Kidney (tissue), 14 donors: ENCODE measurements around the gene MCCC1. TPM values are rescaled to one million over a fixed set of nuclear protein-coding genes. Genes with fewer than 3 reads are reported as not detected.

Source experiments
- DNase-seq, 5 donors: peaks; one replicate each; pipeline ENCODE4 v3.0.0-alpha.2; 2013 to 2020
- FAIRE-seq: peaks from 2 replicates; lab custom pipeline; 2012; peaks lifted over from hg19 to GRCh38; lab: Jason Lieb, UNC
- H3K27ac ChIP-seq, 2 donors: one replicate each; pipeline ENCODE4 v1.7.0; 2013; ENCODE audit warnings: low read depth in 2 of 2, low read length in 2 of 2, inconsistent platforms in 1 of 2
- H3K27me3 ChIP-seq: one replicate; pipeline ENCODE4 v1.7.1; 2013; ENCODE audit warnings: low read length, inconsistent platforms; ENCODE audit not compliant: control insufficient read depth, insufficient read depth
- H3K36me3 ChIP-seq, 3 donors: one replicate each; pipeline versions ENCODE4 v1.7.0 to v1.7.1; 2013; ENCODE audit warnings: low read length in 3 of 3, control low read depth in 1 of 3, inconsistent platforms in 1 of 3; ENCODE audit not compliant: insufficient read depth in 3 of 3, control insufficient read depth in 2 of 3
- H3K4me1 ChIP-seq, 3 donors: one replicate each; pipeline versions ENCODE4 v1.7.0 to v1.7.1; 2013; ENCODE audit warnings: low read length in 3 of 3, inconsistent platforms in 1 of 3, low read depth in 1 of 3; ENCODE audit not compliant: control insufficient read depth in 2 of 3, insufficient read depth in 2 of 3
- H3K4me3 ChIP-seq, 3 donors: one replicate each; pipeline versions ENCODE4 v1.7.0 to v1.8.1; 2013; ENCODE audit warnings: low read length in 3 of 3, control low read depth in 1 of 3, inconsistent platforms in 1 of 3
- H3K9ac ChIP-seq, 3 donors: one replicate each; pipeline versions ENCODE4 v1.7.0 to v1.7.1; 2013; ENCODE audit warnings: low read length in 3 of 3, control low read depth in 1 of 3, inconsistent platforms in 1 of 3
- H3K9me3 ChIP-seq, 3 donors: one replicate each; pipeline versions ENCODE4 v1.7.0 to v1.7.1; 2013; ENCODE audit warnings: low read length in 3 of 3, control low read depth in 1 of 3, inconsistent platforms in 1 of 3; ENCODE audit not compliant: control insufficient read depth in 2 of 3, insufficient read depth in 1 of 3
- CTCF ChIP-seq: IDR thresholded peaks from 3 replicates; pipeline ENCODE4 v1.5.1; 2012; ENCODE audit warnings: mild to moderate bottlenecking, moderate library complexity, borderline replicate concordance; ENCODE audit not compliant: insufficient read depth; ENCODE audit errors: extremely low read depth
- intact Hi-C: fragments of 100-400 bp; cut with DNase I; formaldehyde crosslinking; loops from one replicate; pipeline ENCODE4 v1.11.1; 2022
- polyA plus RNA-seq: library from polyadenylated mRNA; stranded (reverse); fragments of 350-450 nt; fragmentation: Illumina TruSeq; extraction: RNeasy Lipid Tissue Mini Kit (QIAGEN cat#74804); gene quantifications from one replicate; pipeline ENCODE4 v1.2.3, GENCODE V29; 2014; ENCODE audit warnings: low read depth, low replicate concordance; ENCODE audit not compliant: insufficient read depth
- total RNA-seq: library from RNA; stranded (reverse); fragmentation: NEBNext Ultra II Directional; extraction: Animal tissue kit (Norgen Biotek cat#: 25700); gene quantifications from one replicate; pipeline ENCODE4 v1.2.1, GENCODE V29; 2021
- donor health status: control.
- donor health status: control.
- donor health status: control.
- donor health status: control.
- donor health status: control.
- donor health status: DM: yes; HTN: yes; CAD: no.
- donor health status: Normal renal cell carcinoma (clear cell type).

The MCCC1 gene
- total and polyA plus RNA-seq, 2 donors from 2014 or later: 35.3 to 85.5 TPM

- H3K27ac ChIP-seq: peak within 1 kb of the TSS; percentile 23 to 54
- H3K36me3 ChIP-seq: no peaks in the 10 kb centered on the region
- TF ChIP-seq CTCF: no peak
- peak; percentile 90 to 97 (median 93) for DNase-seq
- no peaks in the 10 kb centered on the region for H3K9me3 ChIP-seq
- H3K27me3 ChIP-seq: no peaks in the 10 kb centered on the region
- H3K9ac ChIP-seq: peak within 1 kb of the TSS; percentile 54 to 79 (median 57)
- H3K4me1 ChIP-seq: peaks cover 0 to 14% (median 4%) of the 10 kb centered on the region in 3 donors
- peak within 1 kb of the TSS; percentile 67 to 89 (median 70) for H3K4me3 ChIP-seq
- intact Hi-C loops: no loop called here
- FAIRE-seq: no peak
Measured at GRCh38 chr3:182980204-182981037, 118.9 kb downstream of the MCCC1 start, which contains the start of gene DCUN1D1. DCUN1D1 (minus strand) TSS chr3:182980538; CDS start chr3:182980489, 49 bp downstream.

GRCh38 chr3:182979674-182980191 lies 119.6 kb downstream of the MCCC1 start:
- TF ChIP-seq CTCF: no peak
- Histone ChIP-seq H3K36me3 (no peaks in the 10 kb centered on the region), H3K4me3 (peak overlapping the region; percentile 67 to 89 (median 70)), H3K4me1 (peaks cover 0 to 14% (median 4%) of the 10 kb centered on the region in 3 donors), H3K27me3 (no peaks in the 10 kb centered on the region), H3K9ac (peak overlapping the region; percentile 33 to 59 (median 54)), H3K27ac (peak overlapping the region in 1 of 2 donors; percentile 23), H3K9me3 (no peaks in the 10 kb centered on the region)
- intact Hi-C loops: no loop called here
- FAIRE-seq (no peak), DNase-seq (peak in 4 of 5 donors; percentile 50 to 80 (median 66))

- DNase-seq (peak in 2 of 5 donors; percentile 32 to 40), FAIRE-seq (no peak)
- intact Hi-C loops: no loop called here
- Histone ChIP-seq H3K9ac (peak overlapping the region; percentile 33 to 59 (median 54)), H3K27ac (no peak overlapping the region), H3K4me3 (peak overlapping the region; percentile 67 to 89 (median 70)), H3K36me3 (no peaks in the 10 kb centered on the region), H3K4me1 (peaks cover 0 to 14% (median 4%) of the 10 kb centered on the region in 3 donors), H3K9me3 (no peaks in the 10 kb centered on the region), H3K27me3 (no peaks in the 10 kb centered on the region)
- no peak for TF ChIP-seq CTCF
Measured at GRCh38 chr3:182979103-182979673, 120.1 kb downstream of the MCCC1 start.
